HUES6 (cell line): ENCODE data around the gene CCDC110.

Experiments used
- H3K27ac ChIP-seq: 2 replicates; pipeline ENCODE4 v1.7.0; 2013; ENCODE audit warnings: low read depth, mild to moderate bottlenecking, low read length, inconsistent platforms
- H3K27me3 ChIP-seq: 2 replicates; pipeline ENCODE4 v1.6.1; 2013; ENCODE audit warnings: low read length; ENCODE audit not compliant: control insufficient read depth, insufficient read depth
- H3K36me3 ChIP-seq: 2 replicates; pipeline ENCODE4 v1.6.1; 2013; ENCODE audit warnings: low read length; ENCODE audit not compliant: control insufficient read depth, insufficient read depth
- H3K4me1 ChIP-seq: 2 replicates; pipeline ENCODE4 v1.6.1; 2013; ENCODE audit warnings: low read length; ENCODE audit not compliant: control insufficient read depth, insufficient read depth
- H3K4me3 ChIP-seq: 2 replicates; pipeline ENCODE4 v1.5.1; 2013; ENCODE audit warnings: low read depth, low read length
- H3K9ac ChIP-seq: one replicate; pipeline ENCODE4 v1.6.1; 2013; ENCODE audit warnings: mild to moderate bottlenecking, low read length
- H3K9me3 ChIP-seq: 2 replicates; pipeline ENCODE4 v1.6.1; 2013; ENCODE audit warnings: low read depth, low read length; ENCODE audit not compliant: control insufficient read depth, insufficient read depth

CCDC110 gene

DNA sequence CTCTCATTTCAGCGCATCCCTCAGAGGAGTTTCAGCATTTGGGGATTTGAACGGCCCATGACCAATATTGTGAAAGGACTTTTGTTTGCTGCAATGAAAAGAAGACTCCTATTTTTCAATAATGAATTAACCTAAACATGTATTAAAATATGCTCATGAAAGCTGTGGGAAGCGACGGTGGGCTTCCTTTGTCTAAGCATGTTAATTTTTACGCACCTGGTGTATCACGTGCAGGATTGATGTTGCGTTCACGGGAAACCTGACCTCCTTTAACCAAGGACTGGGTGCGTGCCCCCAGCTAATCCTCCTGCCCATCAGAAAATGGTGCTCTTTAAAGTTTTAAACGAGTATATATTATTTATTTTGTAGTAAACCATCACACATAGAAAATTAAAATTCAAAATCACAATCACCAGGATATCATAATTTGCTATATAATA, 590 bp upstream of the CCDC110 start:
- Histone ChIP-seq H3K27ac (no peak overlapping the region), H3K9me3 (no peaks in the 10 kb centered on the region), H3K9ac (no peak overlapping the region), H3K36me3 (no peaks in the 10 kb centered on the region), H3K4me1 (peaks cover 4% of the 10 kb centered on the region; the same call in 1 of the 2 replicates), H3K27me3 (peaks cover 49% of the 10 kb centered on the region), H3K4me3 (peak overlapping the region; percentile 81)

DNA sequence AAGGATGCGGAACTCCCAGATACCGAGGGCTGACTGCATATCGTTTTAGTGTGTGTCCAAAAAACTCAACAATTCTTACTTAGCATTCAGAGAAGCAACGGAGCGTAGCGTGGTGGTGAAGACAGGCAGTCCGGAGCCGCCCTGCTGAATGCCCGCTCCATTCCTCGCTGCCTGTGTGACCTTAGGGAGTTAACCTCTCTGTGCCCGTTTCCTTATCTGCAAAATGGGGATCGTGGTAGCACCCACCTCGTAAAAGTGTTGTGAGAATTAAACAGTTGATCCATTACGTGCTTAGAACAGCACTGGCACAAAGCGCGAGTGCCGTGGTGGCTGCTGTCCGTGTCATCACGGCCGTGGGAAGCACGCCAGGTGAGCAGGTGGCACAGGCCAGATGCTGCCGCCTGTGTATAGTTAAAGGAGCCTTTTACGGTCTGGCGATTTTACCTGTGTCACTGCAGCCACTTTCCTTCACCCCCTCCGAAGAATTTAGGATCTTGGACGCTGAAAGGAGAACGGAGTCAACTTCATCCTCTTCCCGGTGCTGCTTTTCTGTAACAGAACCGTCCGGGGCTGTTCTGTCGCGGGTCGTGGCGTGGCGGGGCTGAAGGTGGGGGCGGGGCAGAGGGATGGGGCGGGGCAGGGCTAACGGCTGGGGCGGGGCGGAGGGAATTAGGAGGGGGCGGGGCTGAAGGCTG, 885 bp downstream of the CCDC110 start:
- Histone ChIP-seq H3K4me1 (peaks cover 4% of the 10 kb centered on the region; the same call in 1 of the 2 replicates), H3K9ac (peak overlapping the region; percentile 36), H3K4me3 (peak overlapping the region; percentile 98), H3K9me3 (no peaks in the 10 kb centered on the region), H3K27me3 (peaks cover 46% of the 10 kb centered on the region), H3K36me3 (no peaks in the 10 kb centered on the region), H3K27ac (no peak overlapping the region)

DNA sequence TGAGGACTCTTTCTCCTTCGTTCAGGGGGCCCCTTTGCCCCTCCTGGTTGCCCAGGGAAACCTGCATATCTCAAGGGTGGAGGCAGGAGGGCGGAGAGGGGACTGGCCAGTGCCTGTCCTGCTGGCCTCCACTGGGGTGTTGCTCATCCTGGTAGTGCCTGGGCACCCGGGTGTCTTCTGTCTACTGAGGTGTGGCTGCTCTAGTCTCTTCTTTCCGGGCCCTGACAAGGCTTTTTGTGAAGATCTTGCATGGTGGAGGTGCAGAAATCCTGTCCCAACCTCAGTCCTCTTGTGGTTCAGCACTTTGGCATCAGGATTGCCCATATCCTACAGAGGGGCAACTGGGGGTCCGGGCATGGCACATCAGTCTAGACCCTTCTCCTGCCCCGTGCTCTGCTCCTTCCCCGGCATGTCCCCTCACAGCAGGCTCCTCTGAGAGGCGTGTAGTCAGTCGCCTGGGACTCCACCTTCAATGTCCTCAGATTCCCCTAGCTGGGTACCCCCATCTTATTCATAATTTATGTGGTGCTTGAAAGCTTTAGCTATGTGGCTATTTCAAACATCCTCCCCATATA, 1.9 kb downstream of the CCDC110 start:
- peaks cover 4% of the 10 kb centered on the region; the same call in 1 of the 2 replicates for H3K4me1 ChIP-seq
- H3K27ac ChIP-seq = no peak overlapping the region
- peaks cover 46% of the 10 kb centered on the region for H3K27me3 ChIP-seq
- H3K36me3 ChIP-seq = no peaks in the 10 kb centered on the region
- no peak overlapping the region for H3K9ac ChIP-seq
- no peak overlapping the region for H3K4me3 ChIP-seq
- no peaks in the 10 kb centered on the region for H3K9me3 ChIP-seq

- Histone ChIP-seq H3K36me3 (no peaks in the 10 kb centered on the region), H3K9me3 (no peaks in the 10 kb centered on the region), H3K27ac (no peak overlapping the region), H3K4me1 (peaks cover 8% of the 10 kb centered on the region; the same call in 1 of the 2 replicates), H3K27me3 (peaks cover 46% of the 10 kb centered on the region), H3K4me3 (no peak overlapping the region), H3K9ac (no peak overlapping the region)
Observed at GRCh38 chr4:185468999-185469398, 2.5 kb downstream of the CCDC110 start.

GRCh38 chr4:185467991-185468390, 3.5 kb downstream of the CCDC110 start:
- Histone ChIP-seq H3K27ac (no peak overlapping the region), H3K9me3 (no peaks in the 10 kb centered on the region), H3K9ac (no peak overlapping the region), H3K4me3 (no peak overlapping the region), H3K4me1 (peaks cover 12% of the 10 kb centered on the region; the same call in 1 of the 2 replicates), H3K36me3 (no peaks in the 10 kb centered on the region), H3K27me3 (peaks cover 46% of the 10 kb centered on the region)

- H3K4me1 ChIP-seq = peaks cover 12% of the 10 kb centered on the region; the same call in 1 of the 2 replicates
- H3K27ac ChIP-seq = no peak overlapping the region
- H3K36me3 ChIP-seq = no peaks in the 10 kb centered on the region
- H3K4me3 ChIP-seq = no peak overlapping the region
- no peaks in the 10 kb centered on the region for H3K9me3 ChIP-seq
- no peak overlapping the region for H3K9ac ChIP-seq
- H3K27me3 ChIP-seq = peaks cover 42% of the 10 kb centered on the region
Observed at GRCh38 chr4:185467101-185467500, 4.4 kb downstream of the CCDC110 start.

GRCh38 chr4:185465707-185466106, 5.8 kb downstream of the CCDC110 start:
- H3K4me3 ChIP-seq = no peak overlapping the region
- H3K36me3 ChIP-seq = no peaks in the 10 kb centered on the region
- no peaks in the 10 kb centered on the region for H3K9me3 ChIP-seq
- H3K4me1 ChIP-seq = peaks cover 12% of the 10 kb centered on the region; the same call in 1 of the 2 replicates
- peaks cover 35% of the 10 kb centered on the region for H3K27me3 ChIP-seq
- H3K9ac ChIP-seq = no peak overlapping the region
- no peak overlapping the region for H3K27ac ChIP-seq

- H3K9ac ChIP-seq = no peak overlapping the region
- H3K36me3 ChIP-seq = no peaks in the 10 kb centered on the region
- H3K4me1 ChIP-seq = peaks cover 8% of the 10 kb centered on the region; the same call in 1 of the 2 replicates
- no peak overlapping the region for H3K4me3 ChIP-seq
- peaks cover 27% of the 10 kb centered on the region for H3K27me3 ChIP-seq
- no peaks in the 10 kb centered on the region for H3K9me3 ChIP-seq
- no peak overlapping the region for H3K27ac ChIP-seq
Observed at GRCh38 chr4:185464887-185465286, 6.6 kb downstream of the CCDC110 start.

GRCh38 chr4:185464183-185464582, 7.3 kb downstream of the CCDC110 start:
- Histone ChIP-seq H3K36me3 (no peaks in the 10 kb centered on the region), H3K4me3 (no peak overlapping the region), H3K27ac (no peak overlapping the region), H3K27me3 (peaks cover 20% of the 10 kb centered on the region; the same call in 1 of the 2 replicates), H3K9me3 (no peaks in the 10 kb centered on the region), H3K4me1 (peaks cover 8% of the 10 kb centered on the region; the same call in 1 of the 2 replicates), H3K9ac (no peak overlapping the region)

- no peak overlapping the region for H3K9ac ChIP-seq
- H3K27me3 ChIP-seq = peaks cover 13% of the 10 kb centered on the region; the same call in 1 of the 2 replicates
- no peak overlapping the region for H3K27ac ChIP-seq
- H3K36me3 ChIP-seq = no peaks in the 10 kb centered on the region
- H3K4me1 ChIP-seq = peaks cover 8% of the 10 kb centered on the region; the same call in 1 of the 2 replicates
- H3K4me3 ChIP-seq = no peak overlapping the region
- H3K9me3 ChIP-seq = no peaks in the 10 kb centered on the region
Observed at GRCh38 chr4:185463541-185463940, 8.0 kb downstream of the CCDC110 start.

DNA sequence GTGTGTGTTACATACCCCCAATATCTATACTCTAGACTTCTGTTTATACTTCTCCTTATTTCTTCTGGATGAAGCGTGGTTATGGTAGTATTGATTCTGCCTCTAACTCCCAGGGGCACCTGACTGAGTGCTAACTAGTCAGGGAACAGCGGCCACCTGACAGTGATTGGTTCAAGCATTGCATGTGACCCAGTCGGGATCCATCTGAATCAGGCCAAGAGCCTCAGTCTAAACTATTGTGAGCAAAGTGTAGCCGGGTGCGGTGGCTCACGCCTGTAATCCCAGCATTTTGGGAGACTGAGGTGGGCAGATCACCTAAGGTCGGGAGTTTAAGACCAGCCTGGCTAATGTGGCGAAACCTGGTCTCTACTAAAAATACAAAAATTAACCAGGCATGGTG, 10.0 kb downstream of the CCDC110 start:
- H3K27ac ChIP-seq = no peak overlapping the region
- peaks cover 17% of the 10 kb centered on the region; the same call in 1 of the 2 replicates for H3K4me1 ChIP-seq
- H3K36me3 ChIP-seq = no peaks in the 10 kb centered on the region
- H3K9me3 ChIP-seq = no peaks in the 10 kb centered on the region
- no peaks in the 10 kb centered on the region; the same call in 1 of the 2 replicates for H3K27me3 ChIP-seq
- no peak overlapping the region for H3K9ac ChIP-seq
- H3K4me3 ChIP-seq = no peak overlapping the region
